CD14-positive monocyte (primary cell): ENCODE data around the gene CD24. TPM values are rescaled to one million over a fixed set of nuclear protein-coding genes. Genes with fewer than 3 reads are reported as not detected.

Experiments used
- DNase-seq, 3 donors: peaks; one replicate each; pipeline ENCODE4 v3.0.0-alpha.2; 2011 to 2022
- H2AFZ ChIP-seq: 2 replicates; pipeline ENCODE4 v1.6.0; 2012; ENCODE audit warnings: mild to moderate bottlenecking, low read depth, low read length, inconsistent platforms; ENCODE audit not compliant: insufficient read depth, poor library complexity, severe bottlenecking
- H3K27ac ChIP-seq, 2 donors: 1 replicate in 1 of 2; 2 replicates in 1 of 2; pipeline ENCODE4 v1.5.1; 2012 to 2013; ENCODE audit warnings: low read length in 2 of 2, control low read depth in 1 of 2, inconsistent platforms in 1 of 2, low read depth in 1 of 2, mild to moderate bottlenecking in 1 of 2
- H3K27me3 ChIP-seq, 2 donors: one replicate each; pipeline versions ENCODE4 v1.6.0 to v1.6.1; 2011 to 2013; ENCODE audit warnings: low read length in 2 of 2; ENCODE audit not compliant: control insufficient read depth in 2 of 2, insufficient read depth in 2 of 2
- H3K36me3 ChIP-seq, 2 donors: replicated peaks in 1 of 2; 1 replicate in 1 of 2; 2 replicates in 1 of 2; pipeline versions ENCODE4 v1.5.1 to v1.6.1; 2012 to 2013; ENCODE audit warnings: low read length in 2 of 2, control low read depth in 1 of 2, inconsistent platforms in 1 of 2, mild to moderate bottlenecking in 1 of 2; ENCODE audit not compliant: insufficient read depth in 2 of 2, control insufficient read depth in 1 of 2
- H3K4me1 ChIP-seq, 2 donors: 1 replicate in 1 of 2; 2 replicates in 1 of 2; pipeline versions ENCODE4 v1.5.1 to v1.6.1; 2012 to 2013; ENCODE audit warnings: low read length in 2 of 2, control low read depth in 1 of 2, inconsistent platforms in 1 of 2, mild to moderate bottlenecking in 1 of 2, moderate library complexity in 1 of 2; ENCODE audit not compliant: insufficient read depth in 2 of 2, control insufficient read depth in 1 of 2
- H3K4me2 ChIP-seq: replicated peaks from 2 replicates; pipeline ENCODE3; 2012; ENCODE audit warnings: low read length, moderate library complexity, mild to moderate bottlenecking; ENCODE audit not compliant: poor library complexity, severe bottlenecking; ENCODE audit errors: extremely low read depth
- H3K4me3 ChIP-seq, 3 experiments: fragments of 200-600 bp in 1 of 3; sonication (generic) in 1 of 3; replicated peaks in 1 of 3; 1 replicate in 2 of 3; 2 replicates in 1 of 3; pipeline ENCODE4 v1.5.1; 2011 to 2013; ENCODE audit warnings: low read length in 3 of 3, mild to moderate bottlenecking in 3 of 3, control low read depth in 2 of 3, low read depth in 2 of 3, inconsistent platforms in 1 of 3, moderate library complexity in 1 of 3
- H3K79me2 ChIP-seq: 2 replicates; pipeline ENCODE4 v1.6.0; 2012; ENCODE audit warnings: mild to moderate bottlenecking, control low read depth, inconsistent platforms, low read length, moderate library complexity; ENCODE audit not compliant: insufficient read depth
- H3K9ac ChIP-seq: 2 replicates; pipeline ENCODE4 v1.6.0; 2017; ENCODE audit warnings: low read length, mild to moderate bottlenecking; ENCODE audit not compliant: insufficient read depth, poor library complexity, severe bottlenecking
- H3K9me3 ChIP-seq, 2 donors: replicated peaks in 1 of 2; 1 replicate in 1 of 2; 2 replicates in 1 of 2; pipeline versions ENCODE4 v1.5.1 to v1.6.1; 2012 to 2013; ENCODE audit warnings: low read length in 2 of 2, control low read depth in 1 of 2; ENCODE audit not compliant: control insufficient read depth in 1 of 2, insufficient read depth in 1 of 2
- H4K20me1 ChIP-seq: 2 replicates; pipeline ENCODE4 v1.6.0; 2012; ENCODE audit warnings: mild to moderate bottlenecking, low read length, control low read depth, moderate library complexity; ENCODE audit not compliant: insufficient read depth
- H3K27ac Mint-ChIP-seq, 7 donors: one replicate each; pipeline ENCODE4 v1.8.0; 2020; ENCODE audit warnings: mild to moderate bottlenecking in 7 of 7, mixed read lengths in 7 of 7, moderate library complexity in 6 of 7, inconsistent platforms in 2 of 7
- H3K27me3 Mint-ChIP-seq, 3 donors: one replicate each; pipeline ENCODE4 v1.8.0; 2021 to 2022; ENCODE audit warnings: low read depth in 3 of 3, mild to moderate bottlenecking in 3 of 3, mixed read lengths in 3 of 3, moderate library complexity in 3 of 3, inconsistent platforms in 1 of 3
- H3K36me3 Mint-ChIP-seq, 2 donors: one replicate each; pipeline ENCODE4 v1.8.0; 2020; ENCODE audit warnings: mixed read lengths in 2 of 2, inconsistent platforms in 1 of 2, mild to moderate bottlenecking in 1 of 2
- H3K4me1 Mint-ChIP-seq: one replicate; pipeline ENCODE4 v1.8.0; 2020; ENCODE audit warnings: mild to moderate bottlenecking, mixed read lengths
- H3K4me3 Mint-ChIP-seq, 2 donors: one replicate each; pipeline ENCODE4 v1.8.0; 2020; ENCODE audit warnings: mild to moderate bottlenecking in 2 of 2, mixed read lengths in 2 of 2, moderate library complexity in 1 of 2
- H3K9me3 Mint-ChIP-seq, 7 donors: one replicate each; pipeline ENCODE4 v1.8.0; 2020 to 2022; ENCODE audit warnings: mixed read lengths in 7 of 7, mild to moderate bottlenecking in 6 of 7, moderate library complexity in 6 of 7, inconsistent platforms in 2 of 7
- WGBS: methylation state at CpG from one replicate; pipeline ENCODE4 v1.1.5; 2013; ENCODE audit warnings: missing lambda C conversion rate; ENCODE audit not compliant: insufficient coverage; 5-methylcytosine and 5-hydroxymethylcytosine counted together
- intact Hi-C, 2 donors: fragments of 100-400 bp; cut with micrococcal nuclease; formaldehyde crosslinking; loops; one replicate each; pipeline versions ENCODE4 v1.15.0 to v1.15.1; 2023
- polyA plus RNA-seq, 3 donors: library from polyadenylated mRNA; depleted of rRNA in 1 of 3; unstranded in 2 of 3; stranded (reverse) in 1 of 3; fragments of 300-500 nt in 2 of 3; fragments of >200 nt in 1 of 3; fragmentation: Illumina TruSeq in 2 of 3; gene quantifications; 1 replicate in 2 of 3; 2 replicates in 1 of 3; pipeline ENCODE4 v1.2.3, GENCODE V29; 2012 to 2021
- TF ChIP-seq, protein P1 (sequence below): fragments of 200-600 bp; IDR thresholded peaks from one replicate; pipeline ENCODE4 v1.8.0; 2022; ENCODE audit warnings: antibody characterized with exemption, mild to moderate bottlenecking

The CD24 gene
- polyA plus RNA-seq, 3 donors: 0.05 to 0.46 (median 0.29) TPM

DNA sequence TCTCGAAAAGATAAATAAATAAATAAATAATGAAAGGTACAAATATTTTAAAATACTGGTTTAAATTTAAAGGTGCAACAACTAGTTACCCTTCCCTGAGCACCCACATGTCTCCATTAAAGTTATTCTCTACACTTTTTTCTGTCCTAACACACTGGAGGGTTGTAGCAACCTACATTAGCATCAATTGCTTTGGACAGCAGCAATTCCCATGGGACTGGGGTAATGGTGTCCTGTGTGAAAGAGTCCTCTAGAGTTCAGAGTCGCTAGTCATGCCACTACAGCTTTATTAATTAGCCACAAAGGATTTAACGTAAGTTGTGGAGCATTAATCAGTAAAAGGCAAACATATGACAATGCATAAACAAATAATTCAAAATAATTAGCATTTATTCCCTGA, 14.1 kb upstream of the CD24 start:
- H3K4me1 Mint-ChIP-seq: no peaks in the 10 kb centered on the region
- Histone ChIP-seq H3K36me3 (no peaks in the 10 kb centered on the region), H4K20me1 (no peaks in the 10 kb centered on the region), H2AFZ (no peak overlapping the region), H3K4me1 (no peaks in the 10 kb centered on the region), H3K27ac (no peak overlapping the region), H3K9me3 (no peaks in the 10 kb centered on the region), H3K4me3 (no peak overlapping the region), H3K4me2 (no peak overlapping the region), H3K27me3 (peaks cover 0 to 2% of the 10 kb centered on the region in 2 donors), H3K79me2 (no peaks in the 10 kb centered on the region), H3K9ac (no peak overlapping the region)
- no peak overlapping the region for H3K27ac Mint-ChIP-seq
- no peak for DNase-seq
- intact Hi-C loops: no loop called here
- H3K36me3 Mint-ChIP-seq: no peaks in the 10 kb centered on the region
- no peak overlapping the region for H3K4me3 Mint-ChIP-seq
- TF ChIP-seq, protein P1, sequence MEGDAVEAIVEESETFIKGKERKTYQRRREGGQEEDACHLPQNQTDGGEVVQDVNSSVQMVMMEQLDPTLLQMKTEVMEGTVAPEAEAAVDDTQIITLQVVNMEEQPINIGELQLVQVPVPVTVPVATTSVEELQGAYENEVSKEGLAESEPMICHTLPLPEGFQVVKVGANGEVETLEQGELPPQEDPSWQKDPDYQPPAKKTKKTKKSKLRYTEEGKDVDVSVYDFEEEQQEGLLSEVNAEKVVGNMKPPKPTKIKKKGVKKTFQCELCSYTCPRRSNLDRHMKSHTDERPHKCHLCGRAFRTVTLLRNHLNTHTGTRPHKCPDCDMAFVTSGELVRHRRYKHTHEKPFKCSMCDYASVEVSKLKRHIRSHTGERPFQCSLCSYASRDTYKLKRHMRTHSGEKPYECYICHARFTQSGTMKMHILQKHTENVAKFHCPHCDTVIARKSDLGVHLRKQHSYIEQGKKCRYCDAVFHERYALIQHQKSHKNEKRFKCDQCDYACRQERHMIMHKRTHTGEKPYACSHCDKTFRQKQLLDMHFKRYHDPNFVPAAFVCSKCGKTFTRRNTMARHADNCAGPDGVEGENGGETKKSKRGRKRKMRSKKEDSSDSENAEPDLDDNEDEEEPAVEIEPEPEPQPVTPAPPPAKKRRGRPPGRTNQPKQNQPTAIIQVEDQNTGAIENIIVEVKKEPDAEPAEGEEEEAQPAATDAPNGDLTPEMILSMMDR: no peak
- WGBS: no CpG with 5 or more reads among the region's 3 CpGs
- peaks cover 0 to 2% (median 0%) of the 10 kb centered on the region in 7 donors for H3K9me3 Mint-ChIP-seq
- H3K27me3 Mint-ChIP-seq: peaks cover 7 to 13% (median 9%) of the 10 kb centered on the region in 3 donors

DNA sequence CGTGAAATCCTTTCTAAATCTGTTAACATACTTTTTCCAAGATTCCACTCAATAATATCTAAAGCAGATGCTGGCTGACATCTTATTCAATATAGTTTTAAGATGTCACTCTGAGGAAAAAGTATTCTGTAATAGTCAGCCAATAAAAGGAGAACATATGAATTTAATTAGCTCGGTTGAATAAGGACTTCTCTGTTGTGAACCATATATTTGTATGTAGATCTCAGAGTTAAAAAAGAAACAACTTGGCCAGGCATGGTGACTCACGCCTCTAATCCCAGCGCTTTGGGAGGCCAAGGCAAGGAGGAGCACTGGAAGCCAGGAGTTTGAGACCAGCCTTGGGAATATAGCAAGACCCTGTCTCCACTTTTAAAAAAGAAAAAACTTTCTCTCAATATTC, 7.4 kb upstream of the CD24 start:
- H3K4me2 ChIP-seq: no peak overlapping the region
- TF ChIP-seq, protein P1: no peak
- Mint-ChIP-seq H3K4me3 (no peak overlapping the region), H3K27me3 (peaks cover 22 to 31% (median 24%) of the 10 kb centered on the region in 3 donors), H3K9me3 (peaks cover 0 to 3% (median 0%) of the 10 kb centered on the region in 7 donors), H3K27ac (no peak overlapping the region), H3K4me1 (no peaks in the 10 kb centered on the region), H3K36me3 (peaks cover 0 to 1% of the 10 kb centered on the region in 2 donors)
- no peak overlapping the region for H2AFZ ChIP-seq
- 75% methylated on average over 1 of the region's 4 CpGs for WGBS
- peaks cover 8 to 15% of the 10 kb centered on the region in 2 donors for H3K27me3 ChIP-seq
- H3K79me2 ChIP-seq: no peaks in the 10 kb centered on the region
- H3K27ac ChIP-seq: no peak overlapping the region
- no peaks in the 10 kb centered on the region for H3K9me3 ChIP-seq
- H3K4me1 ChIP-seq: no peaks in the 10 kb centered on the region
- no peaks in the 10 kb centered on the region for H3K36me3 ChIP-seq
- H3K9ac ChIP-seq: no peak overlapping the region
- intact Hi-C loops: no loop called here
- no peak overlapping the region for H3K4me3 ChIP-seq
- no peak for DNase-seq
- H4K20me1 ChIP-seq: no peaks in the 10 kb centered on the region
